Measurements from ENCODE around the gene DRC7.

- TF ChIP-seq CTCF (IDR thresholded peaks at IDR 0.05; ENCODE audit: low read depth, low read length, poor library complexity, severe bottlenecking) (no peak), EZH2phosphoT487 (IDR thresholded peaks at IDR 0.05; ENCODE audit: borderline replicate concordance, low read length) (no peak)
Measured at GRCh38 chr16:57688987-57689761, 5.4 kb upstream of the DRC7 start.

Measured in DOHH2 (cell line).